RWPE1 (cell line): ENCODE data around the gene MYO1B.

Experiments used
- CTCF ChIA-PET: fragments of 350-600 bp; sonication (Branson Sonifier 250); formaldehyde crosslinking; extraction: SDS; loops from one replicate; lab custom pipeline; 2021; lab: Yijun Ruan, JAX
- POLR2A ChIA-PET: fragments of 400-600 bp; formaldehyde crosslinking; extraction: SDS; loops from one replicate; lab custom pipeline; 2020; ENCODE audit warnings: antibody characterized with exemption; ENCODE audit not compliant: low non-redundant PET; lab: Yijun Ruan, JAX
- DNase-seq: peaks from one replicate; pipeline ENCODE4 v3.0.0; 2012; ENCODE audit warnings: low spot score
- H3K27ac ChIP-seq: fragments of 450-650 bp; 2 replicates; pipeline ENCODE4 v1.5.1; 2017
- CTCF ChIP-seq: fragments of 450-650 bp; conservative IDR thresholded peaks from 2 replicates; pipeline ENCODE4 v1.5.1; 2017; ENCODE audit warnings: low read depth, mild to moderate bottlenecking

Gene MYO1B

DNA sequence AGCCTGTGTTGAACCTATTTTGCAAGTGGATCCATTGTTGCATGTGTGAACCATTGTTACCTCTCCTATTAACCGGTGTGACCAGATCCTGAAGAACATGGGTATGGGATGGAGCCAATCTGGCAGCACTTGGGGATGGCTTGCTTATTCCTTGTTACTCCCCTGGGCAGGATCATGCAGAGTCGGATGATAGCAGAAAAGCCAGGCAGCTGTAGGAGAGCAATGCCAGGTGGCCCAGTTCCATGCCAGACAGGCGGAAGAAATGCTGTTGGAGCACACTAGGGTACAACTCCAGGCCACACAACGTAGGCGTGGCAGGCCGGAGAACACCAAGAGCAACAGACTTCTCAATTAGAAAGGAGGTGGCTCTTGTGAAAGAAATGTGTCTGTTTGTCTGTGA lies 16.3 kb upstream of the MYO1B start:
- ChIA-PET POLR2A (interaction anchor here (0.6 kb wide), 1 partner anchor 27 kb away, joined by 3 read pairs; no protein-coding TSS in a partner anchor), CTCF (interaction anchor here (0.7 kb wide), 1 partner anchor 86 kb away, joined by 3 read pairs; no protein-coding TSS in a partner anchor)
- no peak for TF ChIP-seq CTCF
- DNase-seq: no peak
- H3K27ac ChIP-seq: peak overlapping the region; percentile 34

- ChIA-PET CTCF (no interaction called here), POLR2A (no interaction called here)
- TF ChIP-seq CTCF: no peak
- peak; percentile 59 for DNase-seq
- H3K27ac ChIP-seq: peak overlapping the region; percentile 36; the same call in 1 of the 2 replicates
Observed at GRCh38 chr2:191230174-191230573, 15.0 kb upstream of the MYO1B start.

- POLR2A ChIA-PET: no interaction called here
- DNase-seq: no peak
- CTCF ChIA-PET: no interaction called here
Observed at GRCh38 chr2:191231995-191232394, 13.2 kb upstream of the MYO1B start.

DNA sequence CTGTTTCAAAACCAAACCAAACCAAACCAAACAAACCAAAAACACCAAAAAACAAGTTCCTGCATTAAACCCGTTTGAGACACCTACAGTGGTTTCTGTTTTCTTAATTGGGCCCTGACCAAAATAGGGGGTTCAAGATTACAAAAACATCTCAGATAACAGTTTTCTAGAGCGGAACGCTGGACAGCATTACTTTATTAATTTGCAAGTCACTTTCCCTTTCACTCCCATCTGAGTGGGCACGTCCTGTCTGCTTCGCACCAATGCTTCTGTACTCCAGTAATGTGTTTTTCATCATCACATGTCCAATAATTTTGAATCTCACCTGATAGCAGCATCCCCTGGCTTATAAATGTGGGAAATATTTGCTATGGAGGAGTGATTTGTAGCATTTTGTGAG lies 11.7 kb upstream of the MYO1B start:
- no peak for DNase-seq
- no peak overlapping the region for H3K27ac ChIP-seq
- POLR2A ChIA-PET: no interaction called here
- CTCF ChIA-PET: no interaction called here
- no peak for TF ChIP-seq CTCF

More at GRCh38 chr2:191231995-191232394, 13.2 kb upstream of the MYO1B start:
- no peak overlapping the region for H3K27ac ChIP-seq
- TF ChIP-seq CTCF: no peak

DNA sequence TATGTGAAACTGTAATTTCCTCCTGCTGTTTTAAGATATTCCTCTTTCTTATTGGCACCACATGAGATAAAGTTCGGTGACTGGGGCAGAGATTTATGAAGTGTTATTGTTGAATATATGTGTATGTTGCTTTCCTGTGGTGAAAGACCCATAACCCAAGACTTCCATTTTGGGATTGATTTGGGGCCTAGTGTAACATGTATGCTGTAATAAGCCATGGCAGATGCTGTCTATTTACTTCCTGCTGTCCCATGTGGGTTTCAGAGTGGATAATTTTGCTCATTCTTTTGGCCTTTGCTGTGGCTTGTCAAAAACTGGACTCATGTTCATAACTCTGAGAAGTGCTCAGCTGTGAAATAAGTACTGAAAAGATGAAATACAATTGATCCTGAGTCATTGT lies 10.8 kb upstream of the MYO1B start:
- H3K27ac ChIP-seq: no peak overlapping the region
- CTCF ChIA-PET: interaction anchor here (1.4 kb wide), 1 partner anchor 10 kb away, joined by 4 read pairs; no protein-coding TSS in a partner anchor
- POLR2A ChIA-PET: no interaction called here
- DNase-seq: no peak
- no peak for TF ChIP-seq CTCF

- ChIA-PET POLR2A (no interaction called here), CTCF (interaction anchor here (0.7 kb wide), 2 partner anchors 37 to 182 kb away, joined by 3 to 4 read pairs; no protein-coding TSS in a partner anchor)
- H3K27ac ChIP-seq: no peak overlapping the region
- no peak for TF ChIP-seq CTCF
- DNase-seq: no peak
Observed at GRCh38 chr2:191240871-191241270, 4.3 kb upstream of the MYO1B start.
